GM15510 (cell line): Measurements from ENCODE around the gene ZNF423.

ENCODE experiments used
- POLR2A ChIP-seq: IDR thresholded peaks from 3 replicates; pipeline ENCODE4 v1.6.1; 2011; ENCODE audit warnings: borderline replicate concordance; ENCODE audit not compliant: insufficient read length; ENCODE audit errors: extremely low read depth

Gene ZNF423

GRCh38 chr16:49664221-49665215 lies 191.4 kb downstream of the ZNF423 start:
- no peak for TF ChIP-seq POLR2A

DNA sequence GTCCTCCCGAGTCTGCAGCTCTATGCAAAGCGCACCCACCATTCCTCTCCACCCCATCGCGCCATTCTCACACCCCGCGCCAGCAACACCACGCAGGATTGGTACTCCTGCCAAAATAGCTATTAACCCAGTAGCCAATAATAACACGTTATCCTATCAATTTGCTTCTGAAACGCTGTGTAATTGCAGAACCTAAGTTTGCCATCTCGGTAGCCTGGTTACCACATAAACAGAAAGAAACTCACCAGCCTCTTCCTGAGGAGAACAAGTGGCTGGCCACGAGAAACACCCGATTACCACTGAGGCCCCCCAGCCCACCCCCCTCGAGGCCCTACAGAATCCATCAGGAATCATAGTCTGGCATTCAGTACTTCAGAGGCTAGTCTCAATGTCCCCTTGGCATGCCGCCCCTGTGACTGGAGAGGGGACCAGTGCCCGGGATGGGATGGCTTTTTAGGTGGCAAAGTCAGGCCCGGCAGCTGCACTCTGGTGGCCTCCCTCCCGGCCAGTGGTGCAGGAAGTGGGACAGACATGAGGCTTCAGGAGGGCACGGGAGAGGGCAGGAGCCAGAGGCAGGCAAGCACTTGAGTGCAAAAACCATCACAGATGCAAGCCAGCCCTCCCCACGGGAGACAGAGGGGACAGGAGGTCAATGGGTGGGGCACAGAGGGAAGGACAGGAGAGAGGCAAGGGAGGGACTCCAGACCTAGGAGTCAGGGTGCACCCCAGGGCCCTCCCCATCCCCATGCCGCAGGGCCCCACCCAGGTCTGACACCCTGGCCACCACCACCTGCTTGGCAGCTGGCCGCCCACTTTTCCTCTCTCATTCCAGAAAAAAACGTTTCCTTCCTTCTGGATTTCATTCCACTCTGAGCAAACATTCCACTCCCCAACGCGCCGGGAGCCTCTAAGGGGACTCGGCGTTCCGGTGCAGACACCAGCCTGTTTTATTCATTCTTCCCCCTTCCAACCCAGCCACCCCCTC lies 192.5 kb downstream of the ZNF423 start:
- TF ChIP-seq POLR2A, result no peak

- no peak for TF ChIP-seq POLR2A
These were observed 193.3 kb downstream of the ZNF423 start for GRCh38 chr16:49662569-49662968.

- no peak for TF ChIP-seq POLR2A
These were observed 194.3 kb downstream of the ZNF423 start for GRCh38 chr16:49661465-49662187.

DNA sequence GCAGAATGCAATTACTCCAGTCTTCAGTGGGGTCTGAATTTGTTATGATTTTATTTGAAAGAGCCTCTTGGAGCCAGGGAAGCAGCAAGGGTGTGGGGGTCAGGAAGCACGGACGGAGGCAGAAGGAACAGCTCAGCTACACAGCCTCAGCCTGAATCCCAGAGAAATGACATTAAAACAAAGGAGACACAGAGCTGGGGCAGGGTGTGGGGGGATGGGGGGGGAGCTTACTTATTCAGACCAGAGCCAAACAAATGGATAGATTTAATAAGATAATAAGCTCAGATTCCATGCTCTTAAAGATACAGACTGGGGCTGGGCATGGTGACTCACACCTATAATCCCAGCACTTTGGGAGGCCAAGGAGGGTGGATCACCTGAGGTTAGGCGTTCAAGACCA lies 195.3 kb downstream of the ZNF423 start:
- TF ChIP-seq POLR2A, result no peak

DNA sequence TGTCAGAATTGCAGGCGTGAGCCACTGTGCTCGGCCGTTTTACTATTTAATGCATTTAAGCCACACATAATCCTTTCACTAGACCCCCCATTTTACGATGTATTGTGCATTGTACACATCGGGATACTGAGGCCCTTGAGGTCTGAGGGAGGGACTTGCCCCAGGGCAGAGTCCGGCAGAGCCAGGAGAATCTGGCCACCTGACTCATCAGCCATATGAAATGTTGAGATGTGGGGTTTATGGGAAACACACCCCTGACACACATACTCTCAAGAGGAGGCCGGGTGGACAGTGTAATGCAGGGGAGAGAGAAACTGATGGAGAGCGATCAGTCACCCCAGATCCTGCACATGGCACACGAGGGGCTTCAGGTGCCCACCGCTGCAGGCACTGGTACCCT lies 196.6 kb downstream of the ZNF423 start:
- no peak for TF ChIP-seq POLR2A

DNA sequence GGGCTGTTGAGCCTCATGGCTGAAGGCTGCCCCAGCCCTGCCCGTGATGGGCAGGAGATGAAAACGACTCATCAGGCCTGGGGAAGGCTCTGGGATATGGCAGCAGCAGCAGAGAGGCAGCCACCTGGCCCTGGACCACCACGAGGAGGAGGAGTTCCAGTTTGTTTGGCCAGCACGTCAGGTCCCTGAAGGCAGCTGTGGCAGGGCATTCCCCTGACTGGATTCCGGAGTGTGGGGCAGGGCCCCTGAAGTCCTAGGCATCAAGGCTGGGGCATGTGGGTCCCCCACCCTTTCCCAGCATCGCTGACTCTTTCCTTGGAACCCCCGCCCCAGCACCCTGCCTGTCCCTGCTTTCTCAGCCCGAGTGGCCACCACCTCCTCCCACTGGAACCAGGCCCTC lies 197.4 kb downstream of the ZNF423 start:
- no peak for TF ChIP-seq POLR2A

GRCh38 chr16:49657736-49658465 lies 198.0 kb downstream of the ZNF423 start:
- TF ChIP-seq POLR2A, result no peak

- no peak for TF ChIP-seq POLR2A
These were observed 201.5 kb downstream of the ZNF423 start for GRCh38 chr16:49654425-49654824.

- no peak for TF ChIP-seq POLR2A
These were observed 202.3 kb downstream of the ZNF423 start for GRCh38 chr16:49653577-49653976.

GRCh38 chr16:49653173-49653570 lies 202.7 kb downstream of the ZNF423 start:
- TF ChIP-seq POLR2A, result no peak

DNA sequence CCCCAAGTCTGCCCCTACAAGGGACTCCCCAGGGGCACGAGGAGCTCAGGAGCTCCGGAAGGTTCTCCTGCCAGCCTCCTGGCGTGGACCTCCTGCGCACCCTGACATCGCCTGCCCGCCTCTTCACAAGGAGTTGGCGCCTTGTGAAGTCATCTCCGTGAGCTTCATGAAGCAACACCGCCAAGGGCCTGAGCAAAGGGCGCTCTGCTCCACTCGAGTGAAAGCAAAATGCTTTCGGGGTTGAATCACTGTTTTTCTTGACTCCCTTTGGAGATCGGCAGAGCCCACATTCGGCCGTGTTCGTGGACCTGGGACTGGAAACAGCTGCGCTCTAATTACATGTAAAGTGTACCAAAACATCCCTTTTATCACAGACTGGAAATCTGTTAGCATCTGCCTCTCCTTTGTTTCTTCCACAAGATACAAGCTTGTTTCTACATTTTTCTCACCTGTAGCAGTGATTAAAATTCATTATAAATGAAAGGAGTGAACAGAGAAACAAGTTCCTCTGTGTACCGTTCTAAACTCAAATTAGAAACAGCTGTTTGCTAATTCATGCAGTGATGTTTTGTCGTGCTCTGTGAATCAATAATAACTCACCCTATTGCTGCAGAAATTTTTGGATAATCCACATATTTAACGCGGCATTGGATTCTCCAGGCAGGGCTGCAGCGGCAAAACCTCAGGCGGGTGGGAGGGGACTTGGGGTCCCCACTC lies 203.3 kb downstream of the ZNF423 start:
- TF ChIP-seq POLR2A, result no peak

DNA sequence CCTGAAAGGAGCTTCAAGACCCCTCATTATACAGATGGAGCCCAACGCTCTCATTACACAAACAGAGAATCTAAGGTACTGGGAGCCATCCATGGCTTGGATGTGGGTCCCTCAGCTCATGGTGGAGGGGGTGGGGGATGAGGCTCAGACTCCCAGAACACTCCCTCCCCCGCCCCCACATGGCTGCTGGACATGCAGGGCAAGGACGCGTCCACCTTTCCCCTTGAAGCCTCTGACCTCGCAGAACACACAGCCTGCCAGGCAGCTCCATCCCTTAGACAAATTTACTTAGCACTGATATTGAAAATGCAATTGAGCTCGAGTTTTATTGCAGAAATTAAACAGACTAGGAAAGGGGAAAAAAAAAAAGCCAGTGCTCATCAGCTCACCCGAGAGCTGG lies 203.9 kb downstream of the ZNF423 start:
- TF ChIP-seq POLR2A, result no peak
